Measurements from ENCODE around the gene ZBTB5. TPM values are rescaled to one million over a fixed set of nuclear protein-coding genes. Genes with fewer than 3 reads are reported as not detected.
"Not testable (repeated sequence)": the region's sequence is repeated elsewhere in the genome, so short reads cannot be mapped to it uniquely, and the experiment has no call there.

ZBTB5 gene
- total RNA-seq, 1 donor from 2014 or later: 12.7 TPM

- not testable (repeated sequence) for DNase-seq (ENCODE audit: extremely low read depth, low read depth, low spot score)
These were observed 38.8 kb downstream of the ZBTB5 start for GRCh38 chr9:37426431-37426830.

- no peak for DNase-seq (ENCODE audit: extremely low read depth, low read depth, low spot score)
These were observed 39.9 kb downstream of the ZBTB5 start for GRCh38 chr9:37425298-37425752.

- no peak for DNase-seq (ENCODE audit: extremely low read depth, low read depth, low spot score)
These were observed 40.5 kb downstream of the ZBTB5 start for GRCh38 chr9:37424686-37425297.

- DNase-seq (ENCODE audit: extremely low read depth, low read depth, low spot score): no peak
These were observed 41.0 kb downstream of the ZBTB5 start for GRCh38 chr9:37424204-37424685.

GRCh38 chr9:37423508-37423907 lies 41.7 kb downstream of the ZBTB5 start:
- no peak for DNase-seq (ENCODE audit: extremely low read depth, low read depth, low spot score)

- DNase-seq (ENCODE audit: extremely low read depth, low read depth, low spot score): no peak
These were observed 42.8 kb downstream of the ZBTB5 start, which contains the start of gene GRHPR for GRCh38 chr9:37422289-37423104. TSS of gene GRHPR (plus strand) at chr9:37422696. CDS start at chr9:37422751, 55 bp downstream.

- DNase-seq (ENCODE audit: extremely low read depth, low read depth, low spot score): no peak
These were observed 43.3 kb downstream of the ZBTB5 start for GRCh38 chr9:37421914-37422288.

GRCh38 chr9:37420271-37421215 lies 44.7 kb downstream of the ZBTB5 start:
- no peak for DNase-seq (ENCODE audit: extremely low read depth, low read depth, low spot score)

GRCh38 chr9:37419204-37419603 lies 46.0 kb downstream of the ZBTB5 start:
- DNase-seq (ENCODE audit: extremely low read depth, low read depth, low spot score): no peak

GRCh38 chr9:37417857-37418618 lies 47.2 kb downstream of the ZBTB5 start:
- no peak for DNase-seq (ENCODE audit: extremely low read depth, low read depth, low spot score)

- no peak for DNase-seq (ENCODE audit: extremely low read depth, low read depth, low spot score)
These were observed 47.9 kb downstream of the ZBTB5 start for GRCh38 chr9:37417252-37417803.

GRCh38 chr9:37415011-37415719 lies 50.1 kb downstream of the ZBTB5 start:
- peak; percentile 29 for DNase-seq (ENCODE audit: extremely low read depth, low read depth, low spot score)

GRCh38 chr9:37414503-37414943 lies 50.7 kb downstream of the ZBTB5 start:
- no peak for DNase-seq (ENCODE audit: extremely low read depth, low read depth, low spot score)

GRCh38 chr9:37413311-37413710 lies 51.9 kb downstream of the ZBTB5 start:
- no peak for DNase-seq (ENCODE audit: extremely low read depth, low read depth, low spot score)

- no peak for DNase-seq (ENCODE audit: extremely low read depth, low read depth, low spot score)
These were observed 52.7 kb downstream of the ZBTB5 start for GRCh38 chr9:37412431-37413151.

GRCh38 chr9:37410969-37411785 lies 54.1 kb downstream of the ZBTB5 start:
- no peak for DNase-seq (ENCODE audit: extremely low read depth, low read depth, low spot score)

- no peak for DNase-seq (ENCODE audit: extremely low read depth, low read depth, low spot score)
These were observed 54.8 kb downstream of the ZBTB5 start for GRCh38 chr9:37410354-37410861.
